Aorta (tissue), 5 donors: Measurements from ENCODE around the gene HIVEP3. TPM values are rescaled to one million over a fixed set of nuclear protein-coding genes. Genes with fewer than 3 reads are reported as not detected.
A peak's percentile ranks its signal among the peaks of the same experiment; 100 is the strongest.

Source experiments
- ATAC-seq: fragments of 200-7000 bp; cut with Tn5 transposase; one replicate; pipeline ENCODE4 v1.9.1; 2022; ENCODE audit warnings: moderate library complexity; ENCODE audit not compliant: low FRiP score
- DNase-seq, 2 donors: peaks; one replicate each; pipeline ENCODE4 v3.0.0-alpha.2; 2020
- H3K27ac ChIP-seq, 2 donors: one replicate each; pipeline ENCODE4 v1.5.1; 2013; ENCODE audit warnings: low read length in 2 of 2, mild to moderate bottlenecking in 2 of 2, moderate library complexity in 2 of 2, control low read depth in 1 of 2, inconsistent platforms in 1 of 2, low read depth in 1 of 2
- H3K27me3 ChIP-seq, 2 donors: one replicate each; pipeline ENCODE4 v1.6.1; 2013; ENCODE audit warnings: control low read depth in 1 of 2, low read length in 1 of 2, mild to moderate bottlenecking in 1 of 2, moderate library complexity in 1 of 2; ENCODE audit not compliant: insufficient read depth in 2 of 2, control insufficient read depth in 1 of 2
- H3K36me3 ChIP-seq, 2 donors: one replicate each; pipeline ENCODE4 v1.6.1; 2013; ENCODE audit warnings: control low read depth in 1 of 2, low read length in 1 of 2, mild to moderate bottlenecking in 1 of 2; ENCODE audit not compliant: insufficient read depth in 2 of 2, control insufficient read depth in 1 of 2
- H3K4me1 ChIP-seq, 2 donors: one replicate each; pipeline ENCODE4 v1.6.1; 2013; ENCODE audit warnings: low read length in 2 of 2, control low read depth in 1 of 2, mild to moderate bottlenecking in 1 of 2, moderate library complexity in 1 of 2; ENCODE audit not compliant: insufficient read depth in 2 of 2, control insufficient read depth in 1 of 2
- H3K4me3 ChIP-seq, 2 donors: one replicate each; pipeline ENCODE4 v1.5.1; 2013; ENCODE audit warnings: low read length in 2 of 2, control low read depth in 1 of 2, mild to moderate bottlenecking in 1 of 2
- H3K9me3 ChIP-seq: one replicate; pipeline ENCODE4 v1.6.1; 2013; ENCODE audit warnings: mild to moderate bottlenecking, low read length; ENCODE audit not compliant: control insufficient read depth
- WGBS, 2 donors: extraction: QIAGEN DNeasy Blood & Tissue Kit; methylation state at CpG; one replicate each; pipeline ENCODE4 v1.1.7; 2013; 5-methylcytosine and 5-hydroxymethylcytosine counted together
- intact Hi-C, 2 donors: fragments of 100-400 bp; cut with DNase I; formaldehyde crosslinking; loops; one replicate each; pipeline versions ENCODE4 v1.14.2 to v1.15.0; 2022
- polyA plus RNA-seq, 2 donors: library from polyadenylated mRNA; stranded (reverse); fragments of 200-250 nt; gene quantifications; one replicate each; pipeline ENCODE4 v1.2.3, GENCODE V29; 2013
- total RNA-seq, 2 donors: library from RNA; stranded (reverse); fragmentation: NEBNext Ultra II Directional; extraction: Animal tissue kit (Norgen Biotek cat#: 25700); gene quantifications; one replicate each; pipeline ENCODE4 v1.2.1, GENCODE V29; 2021
- donor health status: healthy with polysubstance abuse.
- donor health status: Bipolar disorder and iron deficiency.
- donor health status: DM: no; HTN: no; CAD: no.
- donor health status: DM: no; HTN: no; CAD: no.
- donor health status: DM: yes; HTN: yes; CAD: no.

HIVEP3 gene
- total and polyA plus RNA-seq, 4 donors = 1.6 to 6.3 (median 4.0) TPM

- ATAC-seq = no peak
- 92 to 94% methylated on average over 7 of the region's 7 CpGs for WGBS, 2 donors
- intact Hi-C loops = no loop called here
These were observed 338.1 kb downstream of the HIVEP3 start for GRCh38 chr1:41580520-41581172.

GRCh38 chr1:41580021-41580420 lies 338.7 kb downstream of the HIVEP3 start:
- Histone ChIP-seq H3K27me3 (no peaks in the 10 kb centered on the region), H3K4me1 (no peaks in the 10 kb centered on the region), H3K4me3 (no peak overlapping the region), H3K9me3 (no peaks in the 10 kb centered on the region), H3K27ac (no peak overlapping the region), H3K36me3 (no peaks in the 10 kb centered on the region)
- WGBS, 2 donors = 87 to 93% methylated on average over 6 of the region's 6 CpGs
- DNase-seq (no peak), ATAC-seq (no peak)
- intact Hi-C loops = no loop called here

More at GRCh38 chr1:41580520-41581172, 338.1 kb downstream of the HIVEP3 start:
- Histone ChIP-seq H3K9me3 (no peaks in the 10 kb centered on the region), H3K4me3 (no peak overlapping the region), H3K27me3 (no peaks in the 10 kb centered on the region), H3K4me1 (no peaks in the 10 kb centered on the region), H3K27ac (no peak overlapping the region), H3K36me3 (no peaks in the 10 kb centered on the region)
- no peak for DNase-seq

GRCh38 chr1:41578712-41579335 lies 339.9 kb downstream of the HIVEP3 start:
- WGBS, 2 donors = 61 to 63% methylated on average over 4 of the region's 4 CpGs
- Histone ChIP-seq H3K9me3 (no peaks in the 10 kb centered on the region), H3K27me3 (no peaks in the 10 kb centered on the region), H3K36me3 (no peaks in the 10 kb centered on the region), H3K27ac (no peak overlapping the region), H3K4me3 (no peak overlapping the region), H3K4me1 (no peaks in the 10 kb centered on the region)
- DNase-seq (no peak), ATAC-seq (no peak)
- intact Hi-C loops = loop anchor here in 1 of 2 donors (1.0 to 5.0 kb wide), 2 partner anchors 63 to 458 kb away; no protein-coding TSS in a partner anchor

- 70 to 84% methylated on average over 4 of the region's 4 CpGs for WGBS, 2 donors
- intact Hi-C loops = loop anchor here in 1 of 2 donors (5.0 kb wide), 1 partner anchor 461 kb away; no protein-coding TSS in a partner anchor
- Histone ChIP-seq H3K9me3 (no peaks in the 10 kb centered on the region), H3K4me3 (no peak overlapping the region), H3K27me3 (no peaks in the 10 kb centered on the region), H3K27ac (no peak overlapping the region), H3K4me1 (no peaks in the 10 kb centered on the region), H3K36me3 (no peaks in the 10 kb centered on the region)
- DNase-seq (no peak), ATAC-seq (no peak)
These were observed 342.1 kb downstream of the HIVEP3 start for GRCh38 chr1:41576620-41577019.

GRCh38 chr1:41576206-41576605 lies 342.5 kb downstream of the HIVEP3 start:
- ATAC-seq (no peak), DNase-seq (no peak)
- no peak overlapping the region for H3K27ac ChIP-seq
- H3K9me3 ChIP-seq = no peaks in the 10 kb centered on the region
- WGBS, 2 donors = 73 to 76% methylated on average over 3 of the region's 3 CpGs
- H3K27me3 ChIP-seq = no peaks in the 10 kb centered on the region
- intact Hi-C loops = loop anchor here in 1 of 2 donors (5.0 kb wide), 1 partner anchor 461 kb away; no protein-coding TSS in a partner anchor
- no peaks in the 10 kb centered on the region for H3K36me3 ChIP-seq
- no peaks in the 10 kb centered on the region for H3K4me1 ChIP-seq
- no peak overlapping the region for H3K4me3 ChIP-seq

GRCh38 chr1:41574842-41575241 lies 343.9 kb downstream of the HIVEP3 start:
- Histone ChIP-seq H3K36me3 (no peaks in the 10 kb centered on the region), H3K4me3 (no peak overlapping the region), H3K27ac (no peak overlapping the region), H3K9me3 (no peaks in the 10 kb centered on the region), H3K27me3 (no peaks in the 10 kb centered on the region), H3K4me1 (no peaks in the 10 kb centered on the region)
- intact Hi-C loops = loop anchor here (1.0 to 5.0 kb wide), 3 partner anchors 462 to 598 kb away; no protein-coding TSS in a partner anchor
- DNase-seq (no peak), ATAC-seq (no peak)
- WGBS, 2 donors = 62 to 70% methylated on average over 5 of the region's 5 CpGs

- DNase-seq (peak; percentile 86 to 90), ATAC-seq (peak; percentile 86)
- Histone ChIP-seq H3K4me1 (no peaks in the 10 kb centered on the region), H3K27me3 (no peaks in the 10 kb centered on the region), H3K36me3 (no peaks in the 10 kb centered on the region), H3K9me3 (no peaks in the 10 kb centered on the region), H3K27ac (no peak overlapping the region), H3K4me3 (no peak overlapping the region)
- intact Hi-C loops = loop anchor here (1.0 to 5.0 kb wide), 2 partner anchors 598 to 599 kb away; no protein-coding TSS in a partner anchor
- WGBS, 2 donors = 35% methylated on average over 18 of the region's 18 CpGs
These were observed 344.7 kb downstream of the HIVEP3 start for GRCh38 chr1:41573785-41574713.

GRCh38 chr1:41573194-41573593 lies 345.5 kb downstream of the HIVEP3 start:
- no peaks in the 10 kb centered on the region for H3K4me1 ChIP-seq
- 92 to 93% methylated on average over 3 of the region's 3 CpGs for WGBS, 2 donors

More at GRCh38 chr1:41573194-41573593, 345.5 kb downstream of the HIVEP3 start:
- no peak overlapping the region for H3K4me3 ChIP-seq
- ATAC-seq = no peak
- no peaks in the 10 kb centered on the region for H3K36me3 ChIP-seq
- H3K9me3 ChIP-seq = no peaks in the 10 kb centered on the region
- no peak overlapping the region for H3K27ac ChIP-seq
- H3K27me3 ChIP-seq = no peaks in the 10 kb centered on the region
- intact Hi-C loops = loop anchor here in 1 of 2 donors (5.0 kb wide), 1 partner anchor 599 kb away; no protein-coding TSS in a partner anchor
- DNase-seq = no peak
